ENCODE results near the gene XRRA1. TPM values are rescaled to one million over a fixed set of nuclear protein-coding genes. Genes with fewer than 3 reads are reported as not detected.

The XRRA1 gene
- total and polyA plus RNA-seq, 2 of the 4 experiments (the other 2 are of a cell fraction) = 5.4 to 6.3 TPM

- no peak for TF ChIP-seq SMC3 (IDR thresholded peaks at IDR 0.05; ENCODE audit: low read depth, low read length)
Observed at GRCh38 chr11:74820763-74821162, 128.1 kb downstream of the XRRA1 start (continued).

- H3K36me3 ChIP-seq (ENCODE audit: control insufficient read depth, insufficient read depth, low read length) = peaks cover 4% of the 10 kb centered on the region; the same call in 1 of the 2 replicates
- H2AK9ac ChIP-seq (replicated peaks; ENCODE audit: low read depth, low read length, poor library complexity) = no peak overlapping the region
- no peak overlapping the region; the same call in 1 of the 2 replicates for H3K4me2 ChIP-seq (ENCODE audit: low read depth, low read length)
- H3K4me1 ChIP-seq (ENCODE audit: control insufficient read depth, insufficient read depth, low read length) = peaks cover 19% of the 10 kb centered on the region
- peak overlapping the region; percentile 14; the same call in 1 of the 2 replicates for H3K4ac ChIP-seq (ENCODE audit: low read depth, low read length)
- H3K9me3 ChIP-seq (ENCODE audit: control insufficient read depth, insufficient read depth, low read length) = no peaks in the 10 kb centered on the region
- H4K91ac ChIP-seq (ENCODE audit: insufficient read depth, low read depth, low read length) = no peak overlapping the region
- ATAC-seq (ENCODE audit: low read depth) = peak; percentile 55
- no peak overlapping the region for H3K4me3 ChIP-seq (ENCODE audit: insufficient read depth, low read depth, low read length)
- intact Hi-C loops (cut with micrococcal nuclease) (loop anchor here (5.0 kb wide), 1 partner anchor 67 kb away; no protein-coding TSS in a partner anchor), in situ Hi-C loops (cut with MboI; ENCODE audit: low sequenced_read_pairs) (no loop called here), dilution Hi-C loops (cut with HindIII; ENCODE audit: low sequenced_read_pairs, unreplicated experiment) (no loop called here)
- H2AK5ac ChIP-seq (ENCODE audit: low read depth, low read length) = no peak overlapping the region; the same call in 1 of the 2 replicates
- peak overlapping the region; percentile 21; the same call in 1 of the 2 replicates for H2BK120ac ChIP-seq (ENCODE audit: low read depth, low read length)
- H2BK5ac ChIP-seq (ENCODE audit: low read depth, low read length, poor library complexity, severe bottlenecking) = peak overlapping the region; percentile 30
- DNase-seq = peak; percentile 55
- no peak overlapping the region for H2AFZ ChIP-seq (replicated peaks; ENCODE audit: low read length, poor library complexity)
- BruUV-seq (replicated peaks) = no TSS peak
- H3K23ac ChIP-seq (ENCODE audit: low read depth, low read length) = peak overlapping the region; percentile 14; the same call in 1 of the 2 replicates
- WGBS, 2 experiments (ENCODE audit: extremely low coverage in 2 of 2, insufficient read length in 1 of 2) = no CpG with 5 or more reads among the region's 1 CpG
- H3K79me1 ChIP-seq (ENCODE audit: low read depth in 1 of 2, low read length in 2 of 2) = peaks cover 21 to 39% of the 10 kb centered on the region in 2 experiments
- H2BK20ac ChIP-seq (ENCODE audit: low read depth, low read length) = no peak overlapping the region
- peak overlapping the region; percentile 54; the same call in 1 of the 2 replicates for H3K14ac ChIP-seq (replicated peaks; ENCODE audit: low read depth, low read length)
- no peak overlapping the region for H4K5ac ChIP-seq (ENCODE audit: low read depth, low read length)
- H4K20me1 ChIP-seq (ENCODE audit: insufficient read depth, low read length) = peaks cover 10% of the 10 kb centered on the region; the same call in 1 of the 2 replicates
- peak overlapping the region; percentile 14; the same call in 1 of the 2 replicates for H3K18ac ChIP-seq (ENCODE audit: low read depth, low read length)
- ChIA-PET POLR2A (ENCODE audit: unreplicated experiment) (interaction anchor here (0.5 kb wide), 1 partner anchor 70 kb away, joined by 5 read pairs; no protein-coding TSS in a partner anchor), CTCF (no interaction called here)
- no peak overlapping the region for H3K9ac ChIP-seq (ENCODE audit: low read depth, low read length)
- H3K9me1 ChIP-seq (ENCODE audit: insufficient read depth, low read length) = 0 out of 2 replicates have a peak, but pooled peaks cover 3% of the 10 kb centered on the region
- H3K56ac ChIP-seq (ENCODE audit: extremely low read depth, insufficient read depth, low read length) = no peak overlapping the region
- 0 out of 3 replicates have a peak overlapping the region, but pooled peaks have one; percentile 11 for H2BK15ac ChIP-seq (ENCODE audit: low read depth, low read length)
- peak overlapping the region; percentile 59; the same call in 1 of the 2 replicates for H3K27ac ChIP-seq (ENCODE audit: insufficient read depth, low read length)
- TF ChIP-seq NFE2L2 (IDR thresholded peaks at IDR 0.05; ENCODE audit: low read depth, low read length) = no peak
- TF ChIP-seq SMC3 (IDR thresholded peaks at IDR 0.05; ENCODE audit: low read depth, low read length) = no peak
- no peaks in the 10 kb centered on the region for H3K27me3 ChIP-seq (ENCODE audit: control insufficient read depth, insufficient read depth, low read length)
- 0 out of 4 replicates have a peak overlapping the region, but pooled peaks of 1 of the 2 experiments have one; percentile 4 for H4K8ac ChIP-seq (ENCODE audit: low read depth in 2 of 2, low read length in 2 of 2)
Observed at GRCh38 chr11:74819400-74819799, 129.5 kb downstream of the XRRA1 start.
